HG03342 (cell line): ENCODE measurements around the gene ANKFN1.

Experiments
- ATAC-seq: cut with Tn5 transposase; IDR thresholded peaks from one replicate; pipeline ENCODE4 v1.9.1; 2021; ENCODE audit warnings: mild to moderate bottlenecking, moderate library complexity; ENCODE audit not compliant: unreplicated experiment

ANKFN1 gene

DNA sequence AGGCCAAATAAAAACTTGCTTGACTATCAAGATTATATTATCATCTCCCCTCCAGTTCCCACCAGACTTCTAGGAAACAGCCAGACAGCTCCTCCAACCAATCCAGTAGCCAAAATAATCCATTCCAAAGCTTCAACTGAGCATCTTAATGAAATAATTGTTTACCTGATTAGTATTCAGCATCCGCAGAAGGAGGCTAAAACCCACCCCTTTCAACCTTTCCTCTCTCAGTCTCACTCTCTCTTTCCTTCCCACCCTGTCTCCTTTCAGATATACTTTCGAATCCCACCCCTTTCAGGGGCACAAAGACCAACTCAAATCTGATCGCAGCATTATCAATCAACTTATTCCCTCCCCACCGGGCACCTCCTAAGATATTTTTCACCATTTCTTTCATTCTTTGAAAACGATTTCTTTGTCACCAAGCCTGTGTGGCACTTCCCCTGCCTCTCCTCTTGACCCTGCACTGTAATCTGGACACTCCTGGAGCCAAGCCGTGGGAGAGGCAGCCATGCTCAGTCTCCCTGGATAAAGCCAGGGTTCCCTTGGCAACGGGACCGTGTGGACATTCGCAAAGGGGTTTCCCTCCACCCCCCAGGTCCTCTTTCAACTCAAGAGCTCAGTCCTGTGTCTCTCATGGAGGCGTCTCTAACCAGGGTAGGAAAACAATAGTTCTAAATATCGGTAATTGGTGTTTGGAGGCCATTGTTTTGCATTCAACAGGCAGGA lies at the start of gene ANKFN1:
Gene ANKFN1 (plus strand): TSS at position 602 of the 729 bp plus-strand sequence. CDS start 59,193 bp downstream, outside the sequence.
- ATAC-seq: no peak

DNA sequence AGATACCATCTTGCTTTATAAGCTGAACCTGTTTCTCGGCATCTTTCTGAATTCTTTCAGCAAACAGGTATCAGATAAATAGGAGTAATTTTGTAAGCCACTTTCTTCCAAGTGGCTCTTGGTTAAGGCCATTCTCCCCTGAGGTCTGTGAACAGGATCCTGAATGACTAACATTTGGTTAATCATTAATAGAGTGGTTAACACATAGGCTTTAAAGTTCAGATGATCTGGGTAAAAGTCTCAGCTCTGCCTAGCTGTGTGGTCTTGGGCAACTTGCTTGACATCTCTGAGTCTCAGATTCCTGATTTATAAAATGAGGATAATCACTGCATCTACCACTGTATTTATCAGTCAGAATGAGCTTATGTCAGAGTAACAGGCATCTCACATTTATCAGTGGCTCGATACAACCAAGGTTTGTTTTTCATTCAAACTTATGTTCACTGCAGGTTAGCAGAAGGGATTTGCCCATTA lies 44.4 kb upstream of the ANKFN1 start:
- peak; percentile 91 for ATAC-seq

GRCh38 chr17:56109836-56110235 lies 43.4 kb upstream of the ANKFN1 start:
- no peak for ATAC-seq

DNA sequence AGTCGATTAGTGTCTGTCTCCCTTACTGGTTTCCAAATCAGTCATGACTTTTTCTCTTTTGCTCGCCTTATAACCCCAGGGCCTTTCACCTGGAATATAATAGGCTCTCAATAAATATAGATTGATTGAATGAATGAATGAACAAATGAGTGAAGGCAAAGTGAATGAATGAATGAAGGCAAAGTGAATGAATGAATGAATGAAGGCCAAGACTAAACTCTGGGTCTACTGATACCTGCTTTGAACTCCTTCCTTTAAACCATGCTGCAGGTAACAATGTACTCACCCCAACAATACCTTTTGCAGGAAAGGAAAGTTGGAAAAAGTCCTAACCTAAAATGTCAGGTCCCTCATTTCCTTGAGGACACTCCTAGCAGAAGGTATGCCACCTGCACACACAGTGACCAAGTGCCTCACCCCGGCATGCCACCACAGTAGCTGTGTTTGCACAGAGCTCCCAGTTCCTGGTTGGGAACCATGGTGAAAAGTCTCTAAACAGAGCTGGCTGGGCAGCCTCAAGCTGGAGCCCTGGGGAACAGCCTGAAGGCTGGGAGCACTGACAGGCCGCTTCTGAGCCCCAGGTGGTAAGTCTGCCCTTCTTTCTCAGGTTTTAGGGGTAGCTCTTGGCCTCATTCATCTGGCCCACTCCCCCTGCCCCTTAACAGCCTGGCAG lies 42.7 kb upstream of the ANKFN1 start:
- no peak for ATAC-seq

GRCh38 chr17:56111706-56112485 lies 41.4 kb upstream of the ANKFN1 start:
- no peak for ATAC-seq

GRCh38 chr17:56113486-56113885 lies 39.8 kb upstream of the ANKFN1 start:
- ATAC-seq: no peak

- ATAC-seq: no peak
Observed at GRCh38 chr17:56114469-56114868, 38.8 kb upstream of the ANKFN1 start.

DNA sequence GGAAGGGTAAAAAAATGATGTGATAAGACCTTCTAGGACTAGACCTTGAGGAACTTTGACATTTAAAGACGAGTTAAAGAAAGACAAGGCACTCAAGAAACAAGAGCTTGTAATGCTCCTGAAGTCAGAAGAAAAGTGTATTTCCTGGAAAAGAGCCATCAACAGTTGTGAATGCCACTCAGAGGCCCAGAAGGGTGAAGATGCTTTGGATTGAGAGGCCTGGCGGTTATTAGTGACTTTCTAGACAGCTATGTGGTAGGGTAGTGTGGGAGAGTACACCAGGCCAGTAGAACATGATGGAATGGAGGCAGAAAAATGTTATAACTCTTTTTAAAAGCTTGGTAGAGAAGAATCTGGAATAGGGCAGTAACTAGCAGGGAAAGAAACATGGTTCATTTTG lies 34.1 kb upstream of the ANKFN1 start:
- no peak for ATAC-seq

DNA sequence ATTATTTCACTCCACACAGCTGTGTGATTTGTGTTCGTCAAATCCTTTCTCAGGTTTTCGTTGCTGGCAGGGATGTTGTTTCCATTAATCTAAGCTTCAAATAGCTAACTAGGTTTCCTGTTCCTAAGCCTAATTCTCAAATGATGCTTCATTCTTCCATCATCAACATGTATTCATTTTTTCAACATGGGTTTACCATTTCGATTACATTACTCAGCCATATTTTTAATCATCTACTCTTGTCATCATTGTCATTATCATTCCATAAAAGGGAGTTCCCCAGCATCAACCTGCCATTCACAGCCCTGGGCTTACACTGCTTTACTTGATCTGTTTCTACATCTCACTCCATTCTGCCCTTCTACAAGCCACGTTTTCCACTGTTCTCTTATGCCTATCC lies 33.3 kb upstream of the ANKFN1 start:
- ATAC-seq: no peak

GRCh38 chr17:56121191-56122051 lies 31.9 kb upstream of the ANKFN1 start:
- no peak for ATAC-seq

GRCh38 chr17:56125830-56126819 lies 27.1 kb upstream of the ANKFN1 start:
- ATAC-seq: no peak

DNA sequence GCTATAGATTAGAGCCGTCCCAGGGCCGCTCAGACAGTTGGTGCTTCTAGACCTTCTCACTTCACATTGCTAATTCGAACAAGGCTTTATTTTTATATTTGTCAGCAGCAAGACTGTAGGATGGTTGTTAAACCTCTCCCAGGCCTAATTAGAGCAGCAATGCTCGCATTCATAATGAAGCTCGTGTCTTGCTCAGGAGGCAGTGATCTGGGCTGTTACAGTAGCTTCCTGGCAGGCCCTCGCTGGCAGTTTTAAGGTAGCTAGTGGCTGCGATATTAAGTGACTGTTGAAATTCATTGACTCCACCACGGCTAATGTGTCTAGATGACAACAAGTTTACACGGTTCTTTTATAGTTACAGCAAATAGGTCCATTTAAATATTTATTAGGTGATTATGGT lies 23.2 kb upstream of the ANKFN1 start:
- ATAC-seq: no peak

- no peak for ATAC-seq
Observed at GRCh38 chr17:56130631-56131030, 22.6 kb upstream of the ANKFN1 start.

- no peak for ATAC-seq
Observed at GRCh38 chr17:56131431-56131830, 21.8 kb upstream of the ANKFN1 start.

DNA sequence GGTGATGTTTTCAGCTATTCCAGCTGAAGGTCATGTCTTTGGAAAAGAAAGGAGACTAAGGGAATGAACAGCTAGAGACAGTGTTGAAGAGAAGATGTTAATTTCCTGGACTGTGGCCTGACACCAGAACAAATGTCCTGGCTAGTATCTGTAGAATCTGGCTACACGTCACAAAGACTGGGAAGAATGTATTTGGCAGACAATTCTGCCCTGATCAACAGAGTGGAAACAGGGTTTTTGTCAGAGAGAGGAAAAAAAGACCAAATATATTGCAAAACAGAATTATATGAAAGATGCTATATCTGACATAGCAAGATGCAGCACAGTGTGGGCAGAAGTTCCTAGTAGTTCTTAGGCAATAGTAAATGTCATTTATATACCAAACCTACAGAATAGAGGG lies 17.0 kb upstream of the ANKFN1 start:
- no peak for ATAC-seq

DNA sequence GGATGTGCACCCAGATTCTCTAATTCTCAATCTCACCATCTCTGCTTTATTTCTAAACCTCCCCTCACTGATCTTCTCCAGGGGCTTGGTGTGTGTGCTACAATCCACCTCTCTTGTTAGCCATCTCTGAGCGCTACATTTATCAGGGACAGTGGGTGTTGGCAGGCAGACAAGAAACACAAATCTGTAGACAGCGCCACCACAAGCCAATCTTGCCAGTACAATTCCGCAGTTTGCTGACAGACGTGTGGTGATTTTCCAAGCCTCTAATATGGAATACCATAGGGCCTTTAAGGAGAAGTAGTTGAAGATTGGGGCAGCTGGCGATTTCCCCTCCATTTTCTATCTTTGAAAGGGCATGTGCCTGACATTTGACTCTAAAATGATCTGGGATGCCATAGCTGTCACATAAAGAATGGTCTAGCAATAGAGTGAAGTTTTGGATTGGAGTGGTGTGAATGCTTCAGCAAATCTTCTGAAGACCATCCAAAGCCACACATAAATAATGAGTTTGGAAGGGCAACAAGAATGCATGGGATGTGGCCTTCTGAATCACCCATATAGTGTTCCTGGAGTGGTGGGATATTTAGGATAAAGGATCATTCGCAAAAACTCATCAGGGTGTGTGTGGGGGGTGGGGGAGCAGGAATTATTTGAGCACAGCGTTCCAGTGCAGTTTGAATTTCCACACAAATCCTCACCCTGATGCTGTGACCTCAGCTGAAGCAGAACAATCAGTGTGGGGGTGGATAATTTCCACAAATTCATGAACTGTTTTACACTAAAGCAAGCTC lies 12.0 kb upstream of the ANKFN1 start:
- no peak for ATAC-seq

DNA sequence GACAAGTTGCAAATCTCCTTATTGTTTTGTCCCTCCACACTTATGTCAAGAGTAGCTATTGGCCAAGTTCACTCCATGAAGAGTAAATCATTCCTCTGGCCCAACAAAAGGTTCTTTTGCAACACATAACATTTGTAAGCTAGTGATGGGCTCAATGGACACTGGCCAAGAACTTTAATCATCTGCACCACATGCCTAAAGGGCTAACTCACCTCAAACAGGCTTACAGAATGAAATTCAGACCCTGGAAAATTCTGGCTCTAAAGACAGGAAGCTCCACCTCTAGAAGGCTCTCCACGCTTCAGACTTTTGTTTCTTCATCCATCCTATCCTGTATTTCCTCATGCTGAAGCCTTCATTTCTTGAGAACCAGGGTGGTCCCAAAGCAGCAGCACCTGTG lies 10.9 kb upstream of the ANKFN1 start:
- ATAC-seq: no peak

- no peak for ATAC-seq
Observed at GRCh38 chr17:56142781-56143180, 10.5 kb upstream of the ANKFN1 start.

- ATAC-seq: no peak
Observed at GRCh38 chr17:56144223-56144622, 9.1 kb upstream of the ANKFN1 start.
